GM18526 (cell line): Measurements from ENCODE around the gene FOXC2.
A peak's percentile ranks its signal among the peaks of the same experiment; 100 is the strongest.

Experiments used
- POLR2A ChIP-seq: IDR thresholded peaks from 3 replicates; pipeline ENCODE4 v1.6.1; 2011; ENCODE audit not compliant: insufficient read length; ENCODE audit errors: extremely low read depth

FOXC2 gene

GRCh38 chr16:86597126-86597879 is 30.7 kb downstream of the FOXC2 start:
- no peak for TF ChIP-seq POLR2A

- no peak for TF ChIP-seq POLR2A
Observed at GRCh38 chr16:86597880-86598606, 31.4 kb downstream of the FOXC2 start.

- TF ChIP-seq POLR2A: no peak
Observed at GRCh38 chr16:86598607-86599565, 32.3 kb downstream of the FOXC2 start.

- no peak for TF ChIP-seq POLR2A
Observed at GRCh38 chr16:86601356-86601755, 34.7 kb downstream of the FOXC2 start.

- no peak for TF ChIP-seq POLR2A
Observed at GRCh38 chr16:86602521-86602920, 35.9 kb downstream of the FOXC2 start.

- peak; percentile 18 for TF ChIP-seq POLR2A
Observed at GRCh38 chr16:86604436-86605193, 38.0 kb downstream of the FOXC2 start.

GRCh38 chr16:86605950-86606349 is 39.3 kb downstream of the FOXC2 start:
- no peak for TF ChIP-seq POLR2A

- TF ChIP-seq POLR2A: no peak
Observed at GRCh38 chr16:86608301-86608747, 41.7 kb downstream of the FOXC2 start.

- TF ChIP-seq POLR2A: no peak
Observed at GRCh38 chr16:86609115-86609514, 42.5 kb downstream of the FOXC2 start.

GRCh38 chr16:86609661-86610060 is 43.0 kb downstream of the FOXC2 start:
- TF ChIP-seq POLR2A: no peak

GRCh38 chr16:86610779-86611524 is 44.3 kb downstream of the FOXC2 start:
- TF ChIP-seq POLR2A: no peak

GRCh38 chr16:86611525-86611855 is 44.9 kb downstream of the FOXC2 start:
- TF ChIP-seq POLR2A: no peak

- no peak for TF ChIP-seq POLR2A
Observed at GRCh38 chr16:86611941-86612340, 45.3 kb downstream of the FOXC2 start.

- TF ChIP-seq POLR2A: no peak
Observed at GRCh38 chr16:86614699-86615098, 48.1 kb downstream of the FOXC2 start.
